ENCODE data around the gene RBM10.

The RBM10 gene

GRCh38 chrX:47218280-47218919, 73.4 kb downstream of the RBM10 start, which contains the start of gene CDK16:
Gene CDK16 (plus strand): TSS chrX:47218681. CDS start chrX:47223558, 4,877 bp downstream.
- no peak for TF ChIP-seq SIN3A (IDR thresholded peaks at IDR 0.05; ENCODE audit: borderline replicate concordance, insufficient read depth, low read length)
- peak; percentile 57; the same call in 1 of the 2 replicates for TF ChIP-seq TAF1 (IDR thresholded peaks at IDR 0.05; ENCODE audit: borderline replicate concordance, insufficient read depth, low read length)
- TF ChIP-seq POLR2AphosphoS5 (IDR thresholded peaks at IDR 0.05; ENCODE audit: low read depth, low read length): peak; percentile 81

GRCh38 chrX:47218920-47219815, 74.1 kb downstream of the RBM10 start:
- TF ChIP-seq POLR2AphosphoS5 (IDR thresholded peaks at IDR 0.05; ENCODE audit: low read depth, low read length): no peak; the same call in none of the 2 replicates
- TF ChIP-seq TAF1 (IDR thresholded peaks at IDR 0.05; ENCODE audit: borderline replicate concordance, insufficient read depth, low read length): peak; percentile 11; the same call in 1 of the 2 replicates

- no peak for TF ChIP-seq REST (IDR thresholded peaks at IDR 0.05; ENCODE audit: insufficient read depth in 1 of 2, low read depth in 2 of 2, low read length in 2 of 2)
- no peak for TF ChIP-seq TAF1 (IDR thresholded peaks at IDR 0.05; ENCODE audit: borderline replicate concordance, insufficient read depth, low read length)
These were observed 76.7 kb downstream of the RBM10 start for GRCh38 chrX:47221756-47222155.

GRCh38 chrX:47222751-47223350, 77.8 kb downstream of the RBM10 start:
- TF ChIP-seq REST (IDR thresholded peaks at IDR 0.05; ENCODE audit: insufficient read depth in 1 of 2, low read depth in 2 of 2, low read length in 2 of 2) (no peak), FOXP2 (optimal IDR thresholded peaks at IDR 0.05; ENCODE audit: borderline replicate concordance, extremely low read depth, extremely low read length, insufficient read depth) (no peak), TAF1 (IDR thresholded peaks at IDR 0.05; ENCODE audit: borderline replicate concordance, insufficient read depth, low read length) (no peak), SIN3A (IDR thresholded peaks at IDR 0.05; ENCODE audit: borderline replicate concordance, insufficient read depth, low read length) (no peak), POLR2AphosphoS5 (IDR thresholded peaks at IDR 0.05; ENCODE audit: low read depth, low read length) (no peak)

- TF ChIP-seq POLR2AphosphoS5 (IDR thresholded peaks at IDR 0.05; ENCODE audit: low read depth, low read length): no peak
- no peak for TF ChIP-seq REST (IDR thresholded peaks at IDR 0.05; ENCODE audit: insufficient read depth in 1 of 2, low read depth in 2 of 2, low read length in 2 of 2)
- TF ChIP-seq SIN3A (IDR thresholded peaks at IDR 0.05; ENCODE audit: borderline replicate concordance, insufficient read depth, low read length): no peak
- no peak for TF ChIP-seq FOXP2 (optimal IDR thresholded peaks at IDR 0.05; ENCODE audit: borderline replicate concordance, extremely low read depth, extremely low read length, insufficient read depth)
- no peak for TF ChIP-seq TAF1 (IDR thresholded peaks at IDR 0.05; ENCODE audit: borderline replicate concordance, insufficient read depth, low read length)
These were observed 78.6 kb downstream of the RBM10 start for GRCh38 chrX:47223476-47224250.

All from PFSK-1 (cell line).